Activated T-cell treated with anti-CD3 and anti-CD28 coated beads, Interleukin-2, amount 50 U/mL, for 4 hours (primary cell): ENCODE results near the gene NT5DC3. TPM values are rescaled to one million over a fixed set of nuclear protein-coding genes. Genes with fewer than 3 reads are reported as not detected.

Source experiments
- ATAC-seq, 2 donors: fragments of 200-7000 bp; cut with Tn5 transposase; one replicate each; pipeline ENCODE4 v1.10.0; 2021
- DNase-seq: peaks from one replicate; pipeline ENCODE4 v3.0.0-alpha.2; 2020
- H3K27me3 Mint-ChIP-seq: one replicate; pipeline ENCODE4 v1.8.0; 2021; ENCODE audit warnings: low read depth, mixed read lengths
- H3K36me3 Mint-ChIP-seq: one replicate; pipeline ENCODE4 v1.8.0; 2022; ENCODE audit warnings: mixed read lengths; ENCODE audit not compliant: insufficient read depth
- H3K4me1 Mint-ChIP-seq: one replicate; pipeline ENCODE4 v1.8.0; 2021; ENCODE audit warnings: low read depth, mixed read lengths
- H3K4me3 Mint-ChIP-seq: one replicate; pipeline ENCODE4 v1.8.0; 2021; ENCODE audit warnings: mild to moderate bottlenecking, moderate library complexity, mixed read lengths
- H3K9me3 Mint-ChIP-seq: one replicate; pipeline ENCODE4 v1.8.0; 2021; ENCODE audit warnings: mixed read lengths
- total RNA-seq, 3 donors: library from RNA; stranded (reverse); gene quantifications; one replicate each; pipeline ENCODE4 v1.2.1, GENCODE V29; 2021

Gene NT5DC3
- total RNA-seq, 3 donors from 2014 or later = 13.6 to 15.1 (median 14.1) TPM

DNA sequence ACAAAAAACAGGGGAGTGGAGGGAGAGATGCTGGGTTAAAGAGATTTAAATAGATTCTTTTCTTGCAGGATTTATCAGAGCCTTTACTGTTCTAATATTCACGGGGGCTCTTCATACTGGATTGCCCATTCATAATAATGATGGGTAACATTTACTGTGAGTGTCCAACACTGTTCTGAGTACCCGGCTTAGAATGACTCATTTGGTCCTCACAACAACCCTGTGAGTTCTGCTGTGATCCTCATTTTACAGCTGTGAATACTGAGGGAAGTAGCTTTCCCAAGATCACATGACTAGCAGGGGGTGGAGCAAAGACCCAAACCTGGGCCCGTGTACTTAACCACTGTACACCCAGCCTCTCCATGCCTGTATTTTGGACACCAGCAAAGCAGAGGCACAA, 113.4 kb downstream of the NT5DC3 start:
- no peak overlapping the region for H3K4me3 Mint-ChIP-seq

DNA sequence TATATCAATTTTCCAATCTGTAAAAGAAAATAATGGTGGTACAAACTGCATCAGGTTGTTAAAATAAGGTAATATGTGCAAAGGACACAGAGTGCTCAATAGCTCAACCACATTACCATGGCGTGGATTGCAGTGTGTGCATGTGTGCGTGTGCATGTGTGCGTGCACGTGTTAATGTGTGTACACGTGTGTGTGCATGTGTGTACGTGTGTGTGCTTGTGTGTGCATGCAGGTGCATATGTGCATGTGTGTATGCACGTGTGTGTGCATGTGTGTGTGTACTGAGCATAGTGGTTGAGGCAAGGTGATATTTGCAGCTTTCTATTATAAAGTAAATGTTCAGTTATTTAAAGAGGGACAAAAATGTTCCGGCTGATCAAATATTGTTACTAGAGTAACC, 115.6 kb downstream of the NT5DC3 start:
- no peak for ATAC-seq

More for the DNA sequence above, 113.4 kb downstream of the NT5DC3 start:
- DNase-seq = no peak
- no peak for ATAC-seq
- Mint-ChIP-seq H3K4me1 (no peaks in the 10 kb centered on the region), H3K9me3 (no peaks in the 10 kb centered on the region), H3K36me3 (no peaks in the 10 kb centered on the region), H3K27me3 (peaks cover 8% of the 10 kb centered on the region)

More for the DNA sequence above, 115.6 kb downstream of the NT5DC3 start:
- no peak for DNase-seq
- Mint-ChIP-seq H3K27me3 (peaks cover 5% of the 10 kb centered on the region), H3K4me3 (no peak overlapping the region), H3K4me1 (no peaks in the 10 kb centered on the region), H3K36me3 (no peaks in the 10 kb centered on the region), H3K9me3 (no peaks in the 10 kb centered on the region)

Other genes starting within 250 kb of the NT5DC3 start
- 100 to 1,000 TPM; 422 to 538 (median 503) TPM for gene HSP90B1, start 89.2 kb upstream of the NT5DC3 start, total RNA-seq
- 10 to 100 TPM; 49.6 to 58.3 (median 50.0) TPM for gene TDG, start 124.6 kb upstream of the NT5DC3 start, total RNA-seq
- gene GLT8D2, start 209.0 kb upstream of the NT5DC3 start, total RNA-seq = under 1 TPM in 1 of 3 donors, not detected in 2; 0.16 TPM
- gene HCFC2, start 223.3 kb upstream of the NT5DC3 start, total RNA-seq = 1 to 10 TPM; 7.5 to 8.0 (median 7.6) TPM